Esophagus squamous epithelium (tissue), 4 donors: ENCODE results near the gene TRPM7.

Experiments
- POLR2A ChIP-seq, 4 donors: fragments of 450-650 bp; IDR thresholded peaks; one replicate each; pipeline ENCODE4 v1.6.1; 2017; ENCODE audit warnings: antibody characterized with exemption in 4 of 4, mild to moderate bottlenecking in 4 of 4, moderate library complexity in 3 of 4
- TF ChIP-seq, protein P1 (sequence below), 6 experiments: fragments of 450-650 bp in 4 of 6; fragments of 200-600 bp in 2 of 6; sonication (generic) in 2 of 6; IDR thresholded peaks; one replicate each; pipeline ENCODE4 v1.5.1; 2016 to 2019; ENCODE audit warnings: antibody characterized with exemption in 6 of 6, mild to moderate bottlenecking in 4 of 6, moderate library complexity in 4 of 6

DNA sequence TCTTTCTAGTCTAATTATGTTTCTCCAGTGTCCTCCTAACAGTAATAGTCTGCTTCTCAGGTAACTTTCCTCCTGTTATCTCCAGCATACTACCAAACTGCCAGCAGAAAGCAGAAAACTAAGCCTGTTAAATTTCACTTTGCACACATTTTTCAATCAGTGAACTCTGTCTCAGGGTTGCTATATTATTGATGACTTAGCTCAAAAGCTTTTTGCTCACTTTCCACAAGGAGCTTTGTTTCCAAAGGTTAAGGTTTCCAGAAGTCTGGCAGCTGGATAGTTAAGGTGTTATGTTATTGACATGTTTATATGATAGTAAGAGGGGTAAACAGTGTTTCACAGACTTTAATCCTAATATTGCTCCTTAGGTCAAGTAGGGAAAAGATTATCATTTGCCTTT is 5.1 kb downstream of the TRPM7 start:
- TF ChIP-seq, protein P1, sequence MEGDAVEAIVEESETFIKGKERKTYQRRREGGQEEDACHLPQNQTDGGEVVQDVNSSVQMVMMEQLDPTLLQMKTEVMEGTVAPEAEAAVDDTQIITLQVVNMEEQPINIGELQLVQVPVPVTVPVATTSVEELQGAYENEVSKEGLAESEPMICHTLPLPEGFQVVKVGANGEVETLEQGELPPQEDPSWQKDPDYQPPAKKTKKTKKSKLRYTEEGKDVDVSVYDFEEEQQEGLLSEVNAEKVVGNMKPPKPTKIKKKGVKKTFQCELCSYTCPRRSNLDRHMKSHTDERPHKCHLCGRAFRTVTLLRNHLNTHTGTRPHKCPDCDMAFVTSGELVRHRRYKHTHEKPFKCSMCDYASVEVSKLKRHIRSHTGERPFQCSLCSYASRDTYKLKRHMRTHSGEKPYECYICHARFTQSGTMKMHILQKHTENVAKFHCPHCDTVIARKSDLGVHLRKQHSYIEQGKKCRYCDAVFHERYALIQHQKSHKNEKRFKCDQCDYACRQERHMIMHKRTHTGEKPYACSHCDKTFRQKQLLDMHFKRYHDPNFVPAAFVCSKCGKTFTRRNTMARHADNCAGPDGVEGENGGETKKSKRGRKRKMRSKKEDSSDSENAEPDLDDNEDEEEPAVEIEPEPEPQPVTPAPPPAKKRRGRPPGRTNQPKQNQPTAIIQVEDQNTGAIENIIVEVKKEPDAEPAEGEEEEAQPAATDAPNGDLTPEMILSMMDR (IDR thresholded peaks at IDR 0.05), result no peak
- no peak for TF ChIP-seq POLR2A (IDR thresholded peaks at IDR 0.05)
